Mucosa of rectum (tissue), 2 donors: Measurements from ENCODE around the gene TRAPPC3L.

Experiments used
- H3K27ac ChIP-seq, 2 donors: one replicate each; pipeline ENCODE4 v1.7.0; 2013; ENCODE audit warnings: inconsistent platforms in 2 of 2, low read depth in 2 of 2, low read length in 2 of 2
- H3K27me3 ChIP-seq, 2 donors: one replicate each; pipeline ENCODE4 v1.7.0; 2013; ENCODE audit warnings: low read length in 2 of 2; ENCODE audit not compliant: control insufficient read depth in 2 of 2, insufficient read depth in 2 of 2
- H3K36me3 ChIP-seq, 2 donors: one replicate each; pipeline ENCODE4 v1.7.0; 2013; ENCODE audit warnings: low read length in 2 of 2; ENCODE audit not compliant: control insufficient read depth in 2 of 2, insufficient read depth in 2 of 2
- H3K4me1 ChIP-seq, 2 donors: one replicate each; pipeline ENCODE4 v1.7.0; 2013; ENCODE audit warnings: low read length in 2 of 2, mild to moderate bottlenecking in 1 of 2; ENCODE audit not compliant: control insufficient read depth in 2 of 2, insufficient read depth in 2 of 2
- H3K4me3 ChIP-seq, 2 donors: one replicate each; pipeline ENCODE4 v1.7.0; 2013; ENCODE audit warnings: low read length in 2 of 2
- H3K9ac ChIP-seq, 2 donors: one replicate each; pipeline ENCODE4 v1.7.0; 2013; ENCODE audit warnings: low read length in 2 of 2, low read depth in 1 of 2, mild to moderate bottlenecking in 1 of 2
- H3K9me3 ChIP-seq, 2 donors: one replicate each; pipeline ENCODE4 v1.7.0; 2013; ENCODE audit warnings: low read length in 2 of 2; ENCODE audit not compliant: control insufficient read depth in 2 of 2
- donor health status: healthy.
- donor health status: Normal muscosa, but diverticular disease.

TRAPPC3L gene

GRCh38 chr6:116471531-116471930 is 74.0 kb downstream of the TRAPPC3L start:
- H3K27me3 ChIP-seq = no peaks in the 10 kb centered on the region
- H3K4me1 ChIP-seq = no peaks in the 10 kb centered on the region
- no peaks in the 10 kb centered on the region for H3K9me3 ChIP-seq
- H3K27ac ChIP-seq = no peak overlapping the region
- H3K9ac ChIP-seq = no peak overlapping the region
- H3K4me3 ChIP-seq = no peak overlapping the region
- H3K36me3 ChIP-seq = no peaks in the 10 kb centered on the region

GRCh38 chr6:116468293-116468692 is 77.2 kb downstream of the TRAPPC3L start:
- no peaks in the 10 kb centered on the region for H3K36me3 ChIP-seq
- no peak overlapping the region for H3K27ac ChIP-seq
- no peak overlapping the region for H3K9ac ChIP-seq

GRCh38 chr6:116467514-116467913 is 78.0 kb downstream of the TRAPPC3L start:
- peaks cover 5 to 11% of the 10 kb centered on the region in 2 donors for H3K27me3 ChIP-seq
- H3K9ac ChIP-seq = no peak overlapping the region
- H3K9me3 ChIP-seq = no peaks in the 10 kb centered on the region
- H3K4me3 ChIP-seq = no peak overlapping the region
- no peak overlapping the region for H3K27ac ChIP-seq
- no peaks in the 10 kb centered on the region for H3K4me1 ChIP-seq
- no peaks in the 10 kb centered on the region for H3K36me3 ChIP-seq

More at GRCh38 chr6:116468293-116468692, 77.2 kb downstream of the TRAPPC3L start:
- Histone ChIP-seq H3K27me3 (peaks cover 1 to 6% of the 10 kb centered on the region in 2 donors), H3K4me3 (no peak overlapping the region), H3K9me3 (no peaks in the 10 kb centered on the region), H3K4me1 (no peaks in the 10 kb centered on the region)

- H3K27ac ChIP-seq = no peak overlapping the region
- no peaks in the 10 kb centered on the region for H3K9me3 ChIP-seq
- no peaks in the 10 kb centered on the region for H3K36me3 ChIP-seq
- no peak overlapping the region for H3K4me3 ChIP-seq
- H3K4me1 ChIP-seq = no peaks in the 10 kb centered on the region
- no peak overlapping the region for H3K9ac ChIP-seq
- H3K27me3 ChIP-seq = peaks cover 8 to 11% of the 10 kb centered on the region in 2 donors
Observed at GRCh38 chr6:116467096-116467495, 78.4 kb downstream of the TRAPPC3L start.

GRCh38 chr6:116465246-116465645 is 80.2 kb downstream of the TRAPPC3L start:
- H3K9me3 ChIP-seq = no peaks in the 10 kb centered on the region
- H3K27me3 ChIP-seq = peaks cover 8 to 13% of the 10 kb centered on the region in 2 donors
- H3K4me3 ChIP-seq = no peak overlapping the region
- no peaks in the 10 kb centered on the region for H3K4me1 ChIP-seq
- no peaks in the 10 kb centered on the region for H3K36me3 ChIP-seq
- H3K27ac ChIP-seq = no peak overlapping the region
- no peak overlapping the region for H3K9ac ChIP-seq

- Histone ChIP-seq H3K27ac (no peak overlapping the region), H3K4me3 (no peak overlapping the region), H3K9ac (no peak overlapping the region), H3K27me3 (peaks cover 8 to 13% of the 10 kb centered on the region in 2 donors), H3K4me1 (no peaks in the 10 kb centered on the region), H3K9me3 (no peaks in the 10 kb centered on the region), H3K36me3 (no peaks in the 10 kb centered on the region)
Observed at GRCh38 chr6:116463301-116463700, 82.2 kb downstream of the TRAPPC3L start.

GRCh38 chr6:116461932-116462885 is 83.3 kb downstream of the TRAPPC3L start:
- Histone ChIP-seq H3K4me1 (no peaks in the 10 kb centered on the region), H3K36me3 (no peaks in the 10 kb centered on the region), H3K9me3 (no peaks in the 10 kb centered on the region), H3K27me3 (peaks cover 8 to 13% of the 10 kb centered on the region in 2 donors), H3K27ac (peak overlapping the region; percentile 51 to 70), H3K9ac (peak overlapping the region; percentile 53 to 56), H3K4me3 (peak overlapping the region; percentile 61 to 67)

- Histone ChIP-seq H3K27me3 (peaks cover 8 to 13% of the 10 kb centered on the region in 2 donors), H3K4me1 (no peaks in the 10 kb centered on the region), H3K27ac (peak within 1 kb of the TSS; percentile 51 to 70), H3K9ac (peak within 1 kb of the TSS; percentile 53 to 56), H3K4me3 (peak within 1 kb of the TSS; percentile 61 to 67), H3K9me3 (no peaks in the 10 kb centered on the region), H3K36me3 (no peaks in the 10 kb centered on the region)
Observed at GRCh38 chr6:116461331-116461931, 84.1 kb downstream of the TRAPPC3L start, which contains the start of gene CALHM6. Gene CALHM6, plus strand, starts transcription at chr6:116461375. Its CDS starts 555 bp downstream, at chr6:116461930.

GRCh38 chr6:116459927-116460326 is 85.6 kb downstream of the TRAPPC3L start:
- H3K9ac ChIP-seq = no peak overlapping the region
- H3K4me3 ChIP-seq = no peak overlapping the region
- no peaks in the 10 kb centered on the region for H3K9me3 ChIP-seq
- peaks cover 8 to 13% of the 10 kb centered on the region in 2 donors for H3K27me3 ChIP-seq
- H3K27ac ChIP-seq = no peak overlapping the region
- H3K36me3 ChIP-seq = no peaks in the 10 kb centered on the region
- H3K4me1 ChIP-seq = no peaks in the 10 kb centered on the region

GRCh38 chr6:116458264-116458663 is 87.2 kb downstream of the TRAPPC3L start:
- Histone ChIP-seq H3K36me3 (no peaks in the 10 kb centered on the region), H3K27me3 (peaks cover 7% of the 10 kb centered on the region in 2 donors), H3K4me1 (no peaks in the 10 kb centered on the region), H3K4me3 (no peak overlapping the region), H3K9ac (no peak overlapping the region), H3K9me3 (no peaks in the 10 kb centered on the region), H3K27ac (no peak overlapping the region)
